Measurements from ENCODE around the gene APOBEC4.

DNA sequence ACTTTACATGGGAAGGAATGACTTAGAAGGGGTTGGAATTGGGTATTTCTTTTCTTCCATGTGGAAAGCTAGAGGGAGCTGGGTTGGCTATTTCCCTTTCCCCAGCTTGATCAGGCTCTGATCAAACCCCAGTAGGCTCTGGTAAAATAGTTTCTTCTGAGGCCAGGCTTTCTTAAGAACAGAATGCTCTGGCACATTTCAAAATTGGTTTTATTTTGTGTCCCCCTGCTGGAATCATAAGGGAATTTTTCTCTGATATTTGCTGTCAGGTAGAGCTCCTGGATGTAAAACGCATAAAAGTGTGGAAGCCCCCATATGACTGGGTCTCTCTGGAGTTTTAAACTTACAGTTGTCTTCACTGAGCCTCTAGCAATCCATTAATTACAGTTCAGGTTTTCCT is 17.1 kb upstream of the APOBEC4 start:
- no peak for TF ChIP-seq POLR2A (IDR thresholded peaks at IDR 0.05)
- TF ChIP-seq, protein P1, sequence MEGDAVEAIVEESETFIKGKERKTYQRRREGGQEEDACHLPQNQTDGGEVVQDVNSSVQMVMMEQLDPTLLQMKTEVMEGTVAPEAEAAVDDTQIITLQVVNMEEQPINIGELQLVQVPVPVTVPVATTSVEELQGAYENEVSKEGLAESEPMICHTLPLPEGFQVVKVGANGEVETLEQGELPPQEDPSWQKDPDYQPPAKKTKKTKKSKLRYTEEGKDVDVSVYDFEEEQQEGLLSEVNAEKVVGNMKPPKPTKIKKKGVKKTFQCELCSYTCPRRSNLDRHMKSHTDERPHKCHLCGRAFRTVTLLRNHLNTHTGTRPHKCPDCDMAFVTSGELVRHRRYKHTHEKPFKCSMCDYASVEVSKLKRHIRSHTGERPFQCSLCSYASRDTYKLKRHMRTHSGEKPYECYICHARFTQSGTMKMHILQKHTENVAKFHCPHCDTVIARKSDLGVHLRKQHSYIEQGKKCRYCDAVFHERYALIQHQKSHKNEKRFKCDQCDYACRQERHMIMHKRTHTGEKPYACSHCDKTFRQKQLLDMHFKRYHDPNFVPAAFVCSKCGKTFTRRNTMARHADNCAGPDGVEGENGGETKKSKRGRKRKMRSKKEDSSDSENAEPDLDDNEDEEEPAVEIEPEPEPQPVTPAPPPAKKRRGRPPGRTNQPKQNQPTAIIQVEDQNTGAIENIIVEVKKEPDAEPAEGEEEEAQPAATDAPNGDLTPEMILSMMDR (IDR thresholded peaks at IDR 0.05), result no peak

All from thyroid gland (tissue), 4 donors.